NOMO-1 treated with dmso at 0.1 percent for 144 hours (cell line): Measurements from ENCODE around the gene MPZL2.

ENCODE experiments used
- DNase-seq: peaks from one replicate; lab custom pipeline; 2025; ENCODE audit not compliant: unreplicated experiment; lab: John Stamatoyannopoulos, UW

Gene MPZL2

DNA sequence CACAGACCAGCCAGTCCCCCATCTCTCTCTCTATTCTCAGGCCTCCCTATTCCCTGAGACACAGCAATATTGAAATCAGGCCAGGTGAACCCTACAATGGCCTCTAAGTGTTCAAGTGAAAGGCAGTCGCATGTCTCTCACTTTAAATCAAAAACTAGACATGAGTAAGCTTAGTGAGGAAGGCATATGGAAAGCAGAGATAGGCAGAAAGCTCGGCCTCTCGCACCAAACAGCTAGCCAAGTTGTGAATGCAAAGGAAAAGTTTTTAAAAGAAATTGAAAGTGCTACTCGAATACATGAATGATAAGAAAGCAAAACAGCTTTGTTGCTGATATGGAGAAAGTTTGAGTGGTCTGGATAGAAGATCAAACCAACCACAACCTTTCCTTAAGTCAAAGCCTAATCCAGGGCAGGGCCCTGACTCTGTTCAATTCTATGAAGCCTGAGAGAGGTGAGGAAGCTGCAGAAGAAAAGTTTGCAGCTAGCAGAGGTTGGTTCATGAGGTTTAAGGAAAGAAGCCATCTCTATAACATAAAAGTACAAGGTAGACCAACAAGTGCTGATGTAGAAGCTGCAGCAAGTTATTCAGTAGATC lies 19.8 kb upstream of the MPZL2 start:
- no peak for DNase-seq

DNA sequence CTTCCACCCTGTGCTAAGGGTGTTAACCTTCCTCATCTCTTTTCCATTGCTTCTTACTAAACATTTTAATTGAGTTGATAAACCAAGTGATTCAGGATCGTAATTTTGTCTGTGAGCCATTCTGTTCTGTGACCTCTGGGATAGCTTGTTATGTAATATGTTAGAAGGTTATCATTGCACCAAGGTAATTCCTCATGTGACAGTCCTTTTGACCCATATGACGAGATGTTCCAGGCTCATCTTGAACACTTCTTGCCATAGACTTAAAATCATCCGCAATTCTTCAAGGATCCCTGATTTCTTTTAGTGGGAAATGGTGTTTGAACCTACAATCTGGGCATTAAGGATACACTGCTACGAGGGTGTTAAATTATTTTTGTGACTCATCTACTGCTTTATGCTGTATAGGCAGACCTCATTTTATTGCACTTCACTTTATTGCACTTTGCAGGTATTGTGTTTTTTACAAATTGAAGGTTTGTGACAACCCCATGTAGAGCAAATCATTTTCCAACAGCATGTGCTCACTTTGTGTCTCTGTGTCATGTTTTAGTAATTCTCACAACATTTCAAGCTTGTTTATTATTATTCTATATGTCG lies 19.0 kb upstream of the MPZL2 start:
- no peak for DNase-seq

DNA sequence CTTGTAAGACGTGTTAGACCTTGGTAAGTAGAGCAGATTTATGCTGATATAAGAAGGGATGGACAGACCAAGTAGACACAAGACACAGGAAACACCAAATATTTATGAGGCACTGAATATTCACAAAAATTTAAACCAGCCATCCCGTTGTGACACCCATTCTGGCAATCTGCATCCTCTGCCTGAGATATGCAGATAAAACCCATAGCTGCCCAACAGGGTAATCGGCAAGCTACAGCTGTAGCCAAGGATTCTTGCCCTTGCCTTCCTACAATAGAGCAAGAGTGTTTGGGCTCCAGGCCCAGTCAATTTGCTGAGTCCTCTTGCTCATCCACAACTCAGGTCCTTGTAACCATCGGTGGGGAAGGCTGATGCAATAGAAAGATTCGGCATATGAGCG lies 18.5 kb upstream of the MPZL2 start:
- DNase-seq = no peak

DNA sequence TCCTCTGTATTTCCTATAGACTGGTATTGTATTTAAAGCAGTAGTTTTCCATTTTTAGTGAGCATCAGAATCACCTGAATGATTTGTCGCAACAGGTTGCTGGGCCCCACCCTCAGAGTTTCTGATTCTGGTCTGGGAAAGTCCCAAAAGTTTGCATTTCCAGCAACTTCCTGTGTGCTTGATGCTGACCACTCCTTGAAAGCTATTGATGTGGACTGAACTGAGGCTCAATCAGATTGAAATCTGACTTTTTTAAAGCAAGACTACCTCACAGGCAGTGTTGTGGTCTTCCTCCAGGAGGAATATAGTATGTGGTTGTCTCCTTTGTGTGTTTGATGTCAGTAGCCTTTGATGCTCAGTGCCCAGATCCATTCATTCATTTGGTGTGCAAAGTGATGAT lies 17.2 kb upstream of the MPZL2 start:
- no peak for DNase-seq

DNA sequence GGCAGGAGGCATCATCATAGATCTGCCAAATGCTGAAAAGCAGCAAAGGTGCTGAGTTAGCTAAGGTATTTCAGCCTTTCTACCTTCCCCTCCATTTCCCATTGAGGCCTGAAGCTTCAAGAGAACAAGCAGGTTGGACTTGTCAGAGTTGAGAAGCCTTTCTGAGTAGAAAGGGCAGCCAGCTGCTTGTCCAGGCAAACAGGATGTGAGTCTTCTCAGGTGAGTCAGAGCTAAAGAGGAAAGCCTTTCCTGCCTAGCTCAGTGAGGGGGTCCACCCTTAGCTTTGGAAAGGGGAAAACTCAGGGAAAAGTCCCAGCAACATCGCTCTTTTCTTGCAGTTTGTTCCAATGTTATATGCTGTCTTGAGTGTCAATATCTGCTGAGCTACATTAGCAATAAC lies 13.2 kb upstream of the MPZL2 start:
- no peak for DNase-seq

DNA sequence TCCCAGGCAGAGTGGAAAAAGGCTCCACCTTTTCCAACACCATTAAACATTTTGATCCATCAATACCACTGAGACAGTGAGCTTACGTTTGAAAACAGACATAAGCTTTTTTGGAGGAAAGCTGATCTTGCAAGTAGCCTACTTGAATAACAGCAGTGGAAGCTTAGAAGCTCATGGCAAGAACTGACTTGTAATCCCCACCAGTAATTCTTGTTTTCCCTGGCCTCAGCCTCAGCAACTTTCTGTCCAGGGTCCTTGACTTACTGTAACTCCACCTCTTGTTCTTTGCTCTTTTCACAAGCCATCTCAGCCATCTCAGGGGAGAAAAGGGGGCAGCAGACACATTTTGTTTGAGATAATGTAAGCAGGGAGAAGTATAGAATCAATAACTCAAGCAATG lies 12.3 kb upstream of the MPZL2 start:
- no peak for DNase-seq

DNA sequence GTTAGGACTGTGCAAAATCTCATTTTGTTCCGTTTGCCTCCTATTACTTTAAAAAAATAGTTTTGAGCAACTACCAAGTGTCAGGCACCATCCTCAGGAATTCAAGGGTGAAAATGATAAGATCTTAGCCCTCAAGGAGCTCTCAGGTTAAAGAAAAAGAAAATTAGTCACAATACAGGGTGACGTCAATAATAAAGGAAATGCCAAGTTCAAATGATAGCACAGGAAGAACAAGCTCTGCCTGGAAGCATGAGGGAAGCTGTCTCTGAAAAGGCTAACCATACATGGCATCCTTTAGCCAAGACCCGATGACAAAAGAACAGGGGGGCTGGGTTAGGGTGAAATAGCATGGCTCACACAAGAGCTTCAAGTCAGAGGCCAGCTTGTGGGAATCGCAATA lies 11.1 kb upstream of the MPZL2 start:
- no peak for DNase-seq

DNA sequence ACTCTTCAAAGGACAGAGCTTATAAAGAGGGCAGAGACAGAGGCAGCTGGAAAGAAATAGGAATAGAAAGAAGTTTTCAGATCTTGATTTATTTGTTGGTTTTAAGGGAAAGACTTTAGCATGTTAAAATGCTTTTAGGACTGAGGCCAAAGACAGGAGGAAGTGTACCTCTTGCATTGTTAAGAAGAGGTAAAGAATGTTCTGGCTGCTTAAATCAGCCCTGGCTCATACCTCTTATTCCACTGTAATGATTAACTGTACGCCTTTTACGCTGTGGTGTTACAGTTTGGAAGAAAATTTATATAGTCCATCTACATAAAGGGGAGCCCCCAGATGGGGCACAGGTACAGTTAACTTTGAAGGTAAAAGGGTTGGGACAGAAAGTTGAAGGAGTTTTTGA lies 10.1 kb upstream of the MPZL2 start:
- DNase-seq = no peak

DNA sequence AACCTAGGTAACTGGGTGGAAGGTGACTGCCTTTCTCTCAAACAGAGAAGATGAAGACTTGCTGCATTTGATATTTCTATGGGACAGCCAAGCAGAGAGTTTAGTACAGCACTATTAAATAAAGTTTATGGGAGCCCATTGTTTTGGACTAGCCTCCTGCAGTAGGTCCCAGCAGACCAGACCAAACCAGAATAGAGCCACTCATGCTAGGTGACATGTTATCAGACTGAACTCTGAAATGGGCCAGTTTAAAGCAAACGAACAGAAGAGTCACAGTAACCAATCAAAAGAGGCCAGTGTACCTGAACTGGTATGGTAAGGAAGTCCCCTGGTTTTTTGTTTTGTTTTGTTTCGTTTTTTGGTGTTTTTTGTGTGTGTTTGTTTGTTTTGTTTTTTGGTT lies 7.9 kb upstream of the MPZL2 start:
- DNase-seq = no peak

DNA sequence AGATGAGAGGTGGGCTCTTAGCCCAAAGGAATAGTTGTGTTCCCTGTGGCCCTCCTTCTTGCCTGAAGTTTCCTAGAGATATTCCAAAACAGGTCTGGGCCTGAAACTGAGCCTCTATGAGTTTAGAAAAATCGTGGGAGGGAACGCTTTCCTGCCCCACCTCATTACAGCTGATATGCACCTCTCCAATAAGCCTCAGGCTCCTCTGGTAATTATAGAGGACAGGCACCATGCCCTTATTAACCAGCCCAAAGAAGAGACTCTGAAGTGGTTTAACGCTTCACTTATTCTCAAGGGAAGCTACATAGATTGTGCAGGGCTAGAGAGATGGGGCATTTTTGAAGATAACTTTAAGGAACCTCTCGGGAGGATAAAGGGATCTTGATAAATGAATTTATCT lies 3.4 kb upstream of the MPZL2 start:
- DNase-seq = no peak

DNA sequence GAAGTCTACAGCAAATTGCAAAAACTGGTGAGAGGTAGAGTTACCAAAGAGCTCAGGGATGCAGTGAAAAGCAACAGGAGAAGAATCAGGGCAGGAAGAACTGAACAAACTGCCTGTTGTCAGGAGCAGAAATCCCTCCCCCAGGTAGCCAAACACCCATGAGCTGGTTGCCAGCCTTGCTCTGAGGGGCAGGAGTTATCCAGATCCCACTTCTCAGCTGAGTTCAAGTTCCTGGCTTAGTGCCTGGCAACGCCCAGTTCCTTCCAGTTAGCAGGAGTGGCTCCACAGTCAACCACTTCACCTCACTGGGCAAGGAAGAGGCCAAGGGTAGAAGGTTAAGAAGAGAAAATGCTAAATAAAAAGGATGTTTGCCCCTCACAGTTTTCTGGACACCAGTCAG lies 1.9 kb upstream of the MPZL2 start:
- no peak for DNase-seq

DNA sequence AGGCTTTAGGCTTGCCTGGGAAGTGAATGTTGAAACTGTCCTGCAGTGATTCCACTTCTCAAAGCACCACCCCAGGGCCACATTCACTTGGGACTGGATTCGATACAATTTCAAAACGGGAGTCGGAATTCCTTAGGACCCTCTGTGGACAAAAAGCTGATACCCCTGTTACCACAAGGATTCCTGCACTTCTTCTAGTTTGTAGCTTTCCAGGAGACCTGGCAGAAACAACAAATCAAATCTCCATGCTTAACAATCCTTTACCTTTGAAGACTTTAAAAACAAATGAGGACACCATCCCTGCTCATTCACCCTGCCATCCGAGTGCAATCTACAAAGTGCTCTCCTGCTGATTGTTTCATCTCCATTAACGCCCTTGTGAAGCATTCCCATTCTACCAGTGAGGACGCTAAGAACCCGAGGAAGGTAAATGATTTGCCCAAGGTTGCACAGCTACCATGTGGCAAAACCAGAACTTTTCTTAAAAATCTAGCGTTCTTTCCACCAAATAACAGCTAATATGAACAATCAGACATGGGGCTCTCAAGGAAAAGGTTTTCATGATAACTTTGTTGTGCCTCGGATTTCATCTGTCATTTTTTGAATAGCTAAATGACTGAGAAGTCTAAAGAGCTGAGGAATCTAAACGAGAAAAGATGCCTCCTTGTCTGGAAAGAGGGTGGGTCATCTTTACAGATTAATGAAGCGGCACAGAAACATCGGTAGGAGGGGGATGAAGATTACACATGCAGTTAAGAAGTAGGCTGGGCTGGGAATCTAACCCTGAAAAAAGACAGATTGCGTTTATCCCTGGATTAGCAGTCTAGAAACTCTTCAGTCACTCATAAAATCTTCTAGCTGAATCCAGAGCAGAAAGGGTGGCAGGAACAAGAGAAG lies 720 bp upstream of the MPZL2 start:
- DNase-seq = no peak

DNA sequence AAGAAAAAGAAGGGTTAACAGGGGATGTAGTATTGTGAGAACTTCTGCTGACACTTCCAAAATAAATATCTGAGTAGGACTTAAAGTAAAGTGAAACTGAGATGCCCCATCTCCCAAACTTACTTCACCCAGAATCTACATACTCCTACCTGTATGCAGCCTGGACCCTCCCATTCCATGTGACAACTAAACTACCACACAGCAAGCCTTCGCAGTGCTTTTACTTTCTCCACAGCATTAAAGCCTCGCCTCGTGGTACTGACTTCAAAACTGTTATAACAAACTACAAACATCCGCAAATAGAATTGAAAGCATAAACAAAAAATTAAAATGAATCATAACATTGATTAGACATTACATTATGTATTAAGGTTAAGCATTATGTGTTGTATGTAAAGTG lies 985 bp downstream of the MPZL2 start:
- DNase-seq = no peak

DNA sequence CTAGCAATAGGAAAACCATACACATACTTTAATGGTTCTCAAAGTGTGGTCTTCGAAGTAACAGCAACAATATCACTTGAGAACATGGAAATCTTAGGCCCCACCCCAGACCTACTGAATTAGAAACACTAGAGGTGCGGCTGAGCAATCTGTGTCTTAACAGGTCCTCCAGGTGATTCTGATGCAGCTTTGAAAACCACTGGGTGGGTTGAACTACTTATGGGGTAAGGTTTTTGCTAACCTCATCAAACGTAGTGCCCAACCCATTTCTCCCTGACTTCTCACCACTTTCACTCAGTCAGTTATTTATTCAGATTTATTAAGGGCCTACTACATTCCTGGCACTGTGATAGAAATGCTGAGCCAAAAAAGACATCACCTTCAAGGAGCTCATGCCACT lies 3.7 kb downstream of the MPZL2 start:
- DNase-seq = no peak

DNA sequence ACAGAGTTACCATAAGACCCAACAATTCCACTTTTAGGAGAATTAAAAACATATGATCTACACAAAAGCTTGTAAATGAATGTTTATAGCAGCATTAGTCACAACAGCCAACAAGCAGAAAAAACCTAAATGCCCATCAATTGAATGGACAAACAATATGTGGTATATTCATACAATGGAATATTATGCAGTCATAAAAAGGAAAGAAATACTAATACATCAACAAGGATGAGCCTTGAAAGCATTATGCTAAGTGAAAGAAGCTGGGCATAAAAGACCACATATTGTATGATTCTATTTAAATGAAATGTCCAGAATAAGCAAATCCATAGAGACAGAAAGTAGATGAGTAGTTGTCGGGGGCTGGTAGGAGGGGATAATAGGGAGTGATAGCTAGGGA lies 5.0 kb downstream of the MPZL2 start:
- no peak for DNase-seq

DNA sequence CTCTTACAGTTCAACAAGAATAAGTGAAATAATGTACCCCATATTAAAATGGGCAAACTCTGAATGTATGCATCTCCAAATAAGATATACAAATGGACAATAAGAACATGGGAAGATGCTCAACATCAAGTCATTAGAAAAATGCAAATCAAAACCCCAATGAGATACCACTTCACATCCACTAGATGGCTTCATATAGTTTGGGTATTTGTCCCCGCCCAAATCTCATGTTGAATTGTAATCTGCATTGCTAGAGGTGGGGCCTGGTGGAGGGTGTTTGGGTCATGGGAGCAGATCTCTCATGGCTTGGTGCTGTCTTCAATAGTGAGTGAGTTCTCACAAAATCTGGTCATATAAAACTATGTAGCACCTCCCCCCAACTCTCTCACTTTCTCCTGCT lies 5.7 kb downstream of the MPZL2 start:
- no peak for DNase-seq

DNA sequence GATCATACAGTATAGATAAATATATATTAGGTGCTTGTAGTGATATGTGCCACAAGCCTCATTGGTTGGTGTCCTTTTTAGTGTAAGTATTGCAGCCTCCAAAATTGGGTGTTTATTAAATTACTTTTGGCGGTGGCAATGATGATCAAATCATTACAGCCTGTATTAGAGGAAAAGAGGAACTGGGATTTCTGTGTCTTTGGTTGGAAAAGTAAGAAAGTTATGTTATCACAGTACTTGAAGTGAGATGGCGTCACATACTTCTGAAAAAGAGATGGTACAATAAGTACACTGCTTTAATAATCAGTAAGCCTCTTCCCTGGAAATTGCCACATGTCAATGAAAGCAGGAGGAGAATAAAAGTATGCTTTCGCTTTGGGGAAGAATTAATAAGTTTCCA lies 11.4 kb downstream of the MPZL2 start:
- no peak for DNase-seq

DNA sequence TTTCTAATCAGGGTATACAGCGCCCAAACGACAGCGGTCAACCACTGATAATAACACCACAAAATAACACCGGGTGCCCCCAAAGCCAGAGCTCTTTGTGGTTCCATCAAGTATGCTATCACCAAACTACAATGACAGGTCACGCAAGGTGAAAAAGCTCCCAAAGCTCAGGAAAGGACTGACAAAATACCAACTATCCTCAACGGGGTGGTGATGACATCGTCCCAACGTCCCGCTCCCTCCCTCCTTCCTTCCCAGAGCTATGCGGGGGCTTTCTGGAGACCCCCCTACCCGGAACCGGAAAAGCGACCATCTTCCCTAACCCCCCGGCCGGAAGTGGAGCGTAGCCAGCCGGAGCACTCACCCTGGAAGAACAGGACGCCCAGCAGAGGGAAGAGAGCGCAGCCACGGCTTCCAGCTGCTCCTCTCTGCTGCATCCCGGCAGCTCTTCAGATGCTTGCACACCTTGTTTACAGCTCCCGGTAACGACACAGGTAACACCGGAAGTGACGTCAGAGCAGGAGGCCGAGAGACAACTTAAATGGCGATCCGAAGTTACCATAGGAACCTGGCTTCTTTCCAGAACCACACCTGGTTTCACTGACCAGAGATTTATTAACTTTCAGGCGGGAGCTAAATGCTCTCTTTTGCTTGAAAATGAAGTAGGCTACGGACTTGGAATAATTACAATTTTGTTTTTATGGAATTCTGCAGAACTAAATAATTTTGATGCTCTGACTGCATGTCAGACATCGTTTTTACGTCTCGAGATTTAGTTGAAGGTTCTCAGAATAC lies 12.0 kb downstream of the MPZL2 start, which contains the start of gene MPZL3:
MPZL3 (minus strand) TSS at position 508 of the 795 bp plus-strand sequence; CDS start at position 437, 71 bp downstream.
- DNase-seq = peak; percentile 73

DNA sequence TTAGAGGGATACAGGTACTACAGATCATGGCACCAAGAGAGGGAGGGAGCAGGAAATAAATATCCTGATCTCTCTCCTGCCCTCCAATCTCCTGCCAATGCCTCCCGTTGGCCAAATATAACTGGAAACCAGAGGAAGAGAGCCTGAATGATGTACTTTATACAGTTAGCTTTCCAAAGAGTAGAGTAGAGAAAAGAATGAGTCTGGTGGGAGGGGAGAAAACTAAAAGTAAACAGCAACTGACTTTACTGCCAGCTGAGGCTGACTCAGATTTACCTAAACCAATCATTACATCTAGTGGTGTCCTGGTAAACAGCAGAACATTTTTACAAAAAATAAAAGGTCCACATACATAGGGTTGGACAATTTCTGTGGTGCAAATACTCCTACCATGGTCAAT lies 17.1 kb downstream of the MPZL2 start:
- no peak for DNase-seq

DNA sequence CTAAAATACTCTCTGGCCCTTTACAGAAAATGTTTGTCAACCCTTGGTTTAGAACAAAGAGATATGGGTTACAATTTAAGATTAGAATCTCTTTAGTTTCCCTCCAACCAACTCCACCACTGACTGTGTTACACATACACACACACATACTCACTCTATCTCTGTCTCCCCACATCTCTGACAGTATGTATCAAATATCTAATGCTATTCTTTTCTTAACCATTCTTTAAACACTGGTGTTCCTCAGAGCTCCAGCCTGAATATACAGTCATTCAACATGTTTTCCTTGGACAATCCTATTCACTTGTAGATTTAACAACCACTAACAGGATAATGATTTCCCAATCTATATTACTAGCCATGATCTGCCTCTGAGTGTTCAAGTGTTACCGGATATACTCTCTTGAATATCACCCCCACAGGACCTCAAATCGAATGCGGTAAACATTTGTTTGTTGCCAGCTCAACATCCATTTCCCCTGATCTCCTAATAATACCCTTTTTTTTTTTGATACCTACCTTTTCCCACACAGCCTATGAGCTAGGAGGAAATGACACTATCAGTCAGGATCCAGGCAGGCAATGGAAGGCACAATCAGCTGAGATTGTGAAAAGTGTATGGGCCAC lies 18.0 kb downstream of the MPZL2 start:
- DNase-seq = no peak
